GM12801 (cell line): ENCODE results near the gene C16orf92.

Experiments
- CTCF ChIP-seq: IDR thresholded peaks from one replicate; pipeline ENCODE4 v1.5.1; 2011; ENCODE audit warnings: control low read depth; ENCODE audit not compliant: insufficient read length; ENCODE audit errors: extremely low read depth

Gene C16orf92

GRCh38 chr16:29995911-29996765 lies 26.9 kb upstream of the C16orf92 start, which contains the start of gene INO80E:
INO80E (plus strand) TSS chr16:29996241; CDS start chr16:29996311, 70 bp downstream.
- TF ChIP-seq CTCF = no peak

GRCh38 chr16:29996766-29997250 lies 26.2 kb upstream of the C16orf92 start:
- TF ChIP-seq CTCF = no peak

GRCh38 chr16:29999605-30000004 lies 23.4 kb upstream of the C16orf92 start:
- TF ChIP-seq CTCF = no peak

- no peak for TF ChIP-seq CTCF
Measured at GRCh38 chr16:30000735-30001631, 22.0 kb upstream of the C16orf92 start.

GRCh38 chr16:30002614-30003346 lies 20.2 kb upstream of the C16orf92 start:
- no peak for TF ChIP-seq CTCF

- TF ChIP-seq CTCF = no peak
Measured at GRCh38 chr16:30003670-30004423, 19.2 kb upstream of the C16orf92 start.
